CD4-positive, alpha-beta T cell treated with Interleukin-2 at 100 ng/mL for 4 hours (primary cell): ENCODE results near the gene UBE2M.

Source experiments
- DNase-seq: peaks from one replicate; pipeline ENCODE4 v3.0.0-alpha.2; 2020; ENCODE audit warnings: low spot score

Gene UBE2M

GRCh38 chr19:58570770-58571574 is 12.6 kb upstream of the UBE2M start:
- no peak for DNase-seq

GRCh38 chr19:58569943-58570670 is 11.7 kb upstream of the UBE2M start:
- no peak for DNase-seq

GRCh38 chr19:58569191-58569942 is 11.0 kb upstream of the UBE2M start:
- no peak for DNase-seq

GRCh38 chr19:58568453-58569130 is 10.2 kb upstream of the UBE2M start:
- no peak for DNase-seq

- DNase-seq: no peak
These were observed 8.6 kb upstream of the UBE2M start for GRCh38 chr19:58566989-58567388.

GRCh38 chr19:58563823-58564222 is 5.4 kb upstream of the UBE2M start:
- DNase-seq: no peak

- peak; percentile 29 for DNase-seq
These were observed 4.7 kb upstream of the UBE2M start for GRCh38 chr19:58563034-58563573.

- DNase-seq: peak; percentile 19
These were observed 4.0 kb upstream of the UBE2M start for GRCh38 chr19:58562122-58563033.

- DNase-seq: no peak
These were observed 3.1 kb upstream of the UBE2M start for GRCh38 chr19:58561373-58562121.

GRCh38 chr19:58560921-58561320 is 2.5 kb upstream of the UBE2M start:
- no peak for DNase-seq

- DNase-seq: no peak
These were observed 1.8 kb upstream of the UBE2M start for GRCh38 chr19:58560007-58560887.

- peak; percentile 53 for DNase-seq
These were observed 1.0 kb upstream of the UBE2M start for GRCh38 chr19:58559275-58560006.

- DNase-seq: peak; percentile 100
These were observed 338 bp upstream of the UBE2M start for GRCh38 chr19:58558623-58559274.

GRCh38 chr19:58557221-58558065 is 968 bp downstream of the UBE2M start:
- DNase-seq: no peak

GRCh38 chr19:58556622-58557220 is 1.7 kb downstream of the UBE2M start:
- no peak for DNase-seq

GRCh38 chr19:58555920-58556621 is 2.3 kb downstream of the UBE2M start:
- no peak for DNase-seq
